ENCODE measurements around the gene ELF1.

DNA sequence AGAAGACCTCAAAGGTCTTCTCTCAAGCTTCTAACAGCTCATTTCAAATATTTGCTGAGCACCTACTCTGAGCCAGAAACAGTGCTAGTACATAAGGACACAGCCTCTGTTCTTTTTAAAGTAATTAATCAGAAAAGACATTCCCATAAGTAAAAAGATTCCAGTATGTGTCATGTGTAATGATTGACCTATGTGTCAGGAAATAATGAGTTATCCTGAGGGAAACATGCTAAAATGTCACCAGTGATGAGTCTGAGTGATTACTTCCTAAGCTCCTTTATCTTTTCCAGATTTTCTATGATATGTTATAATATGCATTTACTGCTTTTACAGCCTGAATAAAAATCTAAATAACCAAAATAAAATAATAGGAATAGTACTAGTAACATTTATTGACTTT is 122.1 kb downstream of the ELF1 start:
- TF ChIP-seq ZNF274 (IDR thresholded peaks at IDR 0.05; ENCODE audit: borderline replicate concordance, extremely low read depth, low read length) (no peak), POLR2A (IDR thresholded peaks at IDR 0.05; ENCODE audit: control extremely low read depth in 1 of 2, low read depth in 2 of 2, low read length in 2 of 2) (no peak), EP300 (IDR thresholded peaks at IDR 0.05; ENCODE audit: borderline replicate concordance in 1 of 2, low read depth in 2 of 2, low read length in 2 of 2) (no peak), POLR2AphosphoS5 (IDR thresholded peaks at IDR 0.05; ENCODE audit: low read depth, low read length) (no peak), TCF12 (IDR thresholded peaks at IDR 0.05; ENCODE audit: low read depth, low read length) (no peak), JUND (IDR thresholded peaks at IDR 0.05; ENCODE audit: low read length) (no peak)
- TF ChIP-seq, protein P1, sequence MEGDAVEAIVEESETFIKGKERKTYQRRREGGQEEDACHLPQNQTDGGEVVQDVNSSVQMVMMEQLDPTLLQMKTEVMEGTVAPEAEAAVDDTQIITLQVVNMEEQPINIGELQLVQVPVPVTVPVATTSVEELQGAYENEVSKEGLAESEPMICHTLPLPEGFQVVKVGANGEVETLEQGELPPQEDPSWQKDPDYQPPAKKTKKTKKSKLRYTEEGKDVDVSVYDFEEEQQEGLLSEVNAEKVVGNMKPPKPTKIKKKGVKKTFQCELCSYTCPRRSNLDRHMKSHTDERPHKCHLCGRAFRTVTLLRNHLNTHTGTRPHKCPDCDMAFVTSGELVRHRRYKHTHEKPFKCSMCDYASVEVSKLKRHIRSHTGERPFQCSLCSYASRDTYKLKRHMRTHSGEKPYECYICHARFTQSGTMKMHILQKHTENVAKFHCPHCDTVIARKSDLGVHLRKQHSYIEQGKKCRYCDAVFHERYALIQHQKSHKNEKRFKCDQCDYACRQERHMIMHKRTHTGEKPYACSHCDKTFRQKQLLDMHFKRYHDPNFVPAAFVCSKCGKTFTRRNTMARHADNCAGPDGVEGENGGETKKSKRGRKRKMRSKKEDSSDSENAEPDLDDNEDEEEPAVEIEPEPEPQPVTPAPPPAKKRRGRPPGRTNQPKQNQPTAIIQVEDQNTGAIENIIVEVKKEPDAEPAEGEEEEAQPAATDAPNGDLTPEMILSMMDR (IDR thresholded peaks at IDR 0.05; ENCODE audit: control extremely low read depth in 1 of 3, insufficient read depth in 1 of 3, low read depth in 1 of 3, low read length in 3 of 3) = no peak
